ENCODE measurements around the gene LGSN.

Gene LGSN

DNA sequence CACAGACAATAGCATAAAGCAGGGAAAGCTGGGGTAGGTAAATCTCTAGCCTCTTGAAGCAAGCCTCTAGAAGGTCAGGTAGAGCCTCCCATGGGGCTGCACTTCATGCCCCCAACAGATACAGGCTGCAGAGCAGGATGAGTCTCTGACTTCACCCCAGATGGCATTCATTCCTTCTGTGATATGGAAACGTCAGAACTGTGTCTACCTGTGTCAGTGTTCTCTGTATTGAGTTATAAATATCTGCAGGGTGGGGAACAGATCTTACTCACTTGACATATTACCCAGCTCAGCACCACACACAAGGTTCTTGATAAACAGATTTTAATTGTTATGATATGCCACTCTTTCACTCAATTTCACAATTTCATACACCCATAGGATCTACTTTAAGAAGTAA, 2.1 kb downstream of the LGSN start:
- Histone ChIP-seq H3K4me1 (ENCODE audit: control insufficient read depth in 1 of 2, insufficient read depth in 1 of 2, low read depth in 1 of 2, low read length in 1 of 2) (no peaks in the 10 kb centered on the region), H3K4me3 (ENCODE audit: low read depth in 1 of 2, low read length in 1 of 2) (no peak overlapping the region), H3K9me3 (no peaks in the 10 kb centered on the region), H3K27me3 (peaks cover 13% of the 10 kb centered on the region), H3K36me3 (no peaks in the 10 kb centered on the region), H3K27ac (no peak overlapping the region)
- TF ChIP-seq, protein P1, sequence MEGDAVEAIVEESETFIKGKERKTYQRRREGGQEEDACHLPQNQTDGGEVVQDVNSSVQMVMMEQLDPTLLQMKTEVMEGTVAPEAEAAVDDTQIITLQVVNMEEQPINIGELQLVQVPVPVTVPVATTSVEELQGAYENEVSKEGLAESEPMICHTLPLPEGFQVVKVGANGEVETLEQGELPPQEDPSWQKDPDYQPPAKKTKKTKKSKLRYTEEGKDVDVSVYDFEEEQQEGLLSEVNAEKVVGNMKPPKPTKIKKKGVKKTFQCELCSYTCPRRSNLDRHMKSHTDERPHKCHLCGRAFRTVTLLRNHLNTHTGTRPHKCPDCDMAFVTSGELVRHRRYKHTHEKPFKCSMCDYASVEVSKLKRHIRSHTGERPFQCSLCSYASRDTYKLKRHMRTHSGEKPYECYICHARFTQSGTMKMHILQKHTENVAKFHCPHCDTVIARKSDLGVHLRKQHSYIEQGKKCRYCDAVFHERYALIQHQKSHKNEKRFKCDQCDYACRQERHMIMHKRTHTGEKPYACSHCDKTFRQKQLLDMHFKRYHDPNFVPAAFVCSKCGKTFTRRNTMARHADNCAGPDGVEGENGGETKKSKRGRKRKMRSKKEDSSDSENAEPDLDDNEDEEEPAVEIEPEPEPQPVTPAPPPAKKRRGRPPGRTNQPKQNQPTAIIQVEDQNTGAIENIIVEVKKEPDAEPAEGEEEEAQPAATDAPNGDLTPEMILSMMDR (IDR thresholded peaks at IDR 0.05) = no peak

GRCh38 chr6:63316113-63316512, 3.7 kb downstream of the LGSN start:
- TF ChIP-seq, protein P1 (IDR thresholded peaks at IDR 0.05) = no peak
- H3K4me1 ChIP-seq (ENCODE audit: control insufficient read depth in 1 of 2, insufficient read depth in 1 of 2, low read depth in 1 of 2, low read length in 1 of 2) = no peaks in the 10 kb centered on the region
- H3K36me3 ChIP-seq = no peaks in the 10 kb centered on the region
- H3K9me3 ChIP-seq = no peaks in the 10 kb centered on the region
- peaks cover 13% of the 10 kb centered on the region for H3K27me3 ChIP-seq
- no peak overlapping the region for H3K4me3 ChIP-seq (ENCODE audit: low read depth in 1 of 2, low read length in 1 of 2)
- H3K27ac ChIP-seq = no peak overlapping the region

DNA sequence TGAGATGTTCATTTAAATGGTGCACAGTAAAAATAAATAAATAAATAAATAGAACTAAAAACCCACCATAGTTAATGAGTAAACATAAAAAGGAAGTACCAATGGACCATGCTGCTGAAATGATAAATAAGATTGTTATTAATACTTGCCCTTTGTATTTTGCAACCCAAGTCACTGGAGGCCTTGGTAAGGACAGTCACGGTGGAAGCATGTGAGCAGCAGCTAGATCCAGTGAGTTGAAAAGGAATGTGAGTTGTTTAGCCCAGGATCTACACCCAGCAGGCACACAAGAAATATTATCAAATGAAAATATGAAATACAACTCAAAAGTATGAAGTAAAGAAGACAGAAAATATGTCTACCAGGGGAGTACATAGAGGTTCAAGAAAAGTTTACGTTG, 6.7 kb downstream of the LGSN start:
- TF ChIP-seq, protein P1 (IDR thresholded peaks at IDR 0.05) = no peak
- H3K4me3 ChIP-seq (ENCODE audit: low read depth in 1 of 2, low read length in 1 of 2) = no peak overlapping the region
- no peaks in the 10 kb centered on the region for H3K9me3 ChIP-seq
- no peaks in the 10 kb centered on the region for H3K4me1 ChIP-seq (ENCODE audit: control insufficient read depth in 1 of 2, insufficient read depth in 1 of 2, low read depth in 1 of 2, low read length in 1 of 2)
- H3K27me3 ChIP-seq = peaks cover 6% of the 10 kb centered on the region
- no peaks in the 10 kb centered on the region for H3K36me3 ChIP-seq
- H3K27ac ChIP-seq = no peak overlapping the region

DNA sequence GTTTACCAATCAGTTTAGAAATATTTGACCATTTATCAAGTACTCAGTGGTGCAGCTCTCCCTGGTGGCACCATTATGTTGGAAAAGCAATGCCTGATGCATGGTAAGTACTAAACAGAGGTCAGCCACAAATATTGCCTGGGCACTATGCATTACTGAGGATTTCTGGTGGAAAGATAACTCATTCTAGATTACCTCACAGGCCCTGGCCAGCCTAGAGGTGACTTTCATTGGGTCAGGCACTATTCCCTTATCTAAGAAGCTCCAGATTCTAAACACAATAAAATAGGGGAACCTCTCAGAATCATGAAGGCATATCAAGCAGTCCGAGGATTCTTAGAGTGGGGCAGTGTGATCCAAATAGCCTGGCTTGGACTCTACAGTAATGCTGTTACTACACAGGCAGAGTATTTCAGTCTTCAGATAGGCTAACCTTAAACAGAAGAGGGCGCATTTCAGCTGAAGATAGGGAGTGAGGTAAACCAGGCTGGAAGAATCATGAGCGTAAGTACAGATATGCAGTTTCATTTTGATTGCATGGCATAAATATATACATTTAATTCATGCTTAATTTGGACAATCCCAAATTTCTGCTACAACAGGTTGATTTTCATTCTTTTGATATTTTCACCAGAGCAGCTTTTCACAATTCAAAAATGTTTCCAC, 12.1 kb downstream of the LGSN start:
- no peaks in the 10 kb centered on the region for H3K36me3 ChIP-seq
- H3K27ac ChIP-seq = no peak overlapping the region
- H3K4me1 ChIP-seq (ENCODE audit: control insufficient read depth in 1 of 2, insufficient read depth in 1 of 2, low read depth in 1 of 2, low read length in 1 of 2) = no peaks in the 10 kb centered on the region
- no peaks in the 10 kb centered on the region for H3K27me3 ChIP-seq
- no peaks in the 10 kb centered on the region for H3K9me3 ChIP-seq
- TF ChIP-seq, protein P1 (IDR thresholded peaks at IDR 0.05) = no peak
- no peak overlapping the region for H3K4me3 ChIP-seq (ENCODE audit: low read depth in 1 of 2, low read length in 1 of 2)

DNA sequence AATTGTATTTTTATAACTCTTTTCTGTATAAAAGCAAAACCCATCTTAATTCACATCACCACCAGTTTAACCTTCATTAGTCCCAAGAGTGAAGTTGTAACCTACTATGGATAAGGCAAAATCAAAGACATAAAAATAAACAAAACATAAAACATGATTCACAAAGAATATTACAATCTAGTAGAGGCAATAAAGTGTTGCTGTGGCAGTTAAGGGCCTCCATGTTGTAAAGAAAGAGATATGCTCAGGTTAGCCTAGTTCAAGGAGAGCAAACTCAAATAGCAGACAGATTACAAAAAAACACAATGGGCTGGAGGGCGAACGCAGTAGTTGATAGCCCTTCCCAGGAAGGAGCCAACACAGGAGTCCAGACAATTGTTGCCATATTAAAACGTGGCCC, 13.4 kb downstream of the LGSN start:
- TF ChIP-seq, protein P1 (IDR thresholded peaks at IDR 0.05) = no peak
- H3K27me3 ChIP-seq = no peaks in the 10 kb centered on the region
- H3K27ac ChIP-seq = no peak overlapping the region
- no peaks in the 10 kb centered on the region for H3K4me1 ChIP-seq (ENCODE audit: control insufficient read depth in 1 of 2, insufficient read depth in 1 of 2, low read depth in 1 of 2, low read length in 1 of 2)
- H3K4me3 ChIP-seq (ENCODE audit: low read depth in 1 of 2, low read length in 1 of 2) = no peak overlapping the region
- H3K9me3 ChIP-seq = no peaks in the 10 kb centered on the region
- H3K36me3 ChIP-seq = no peaks in the 10 kb centered on the region

All from neutrophil (primary cell).